HEK293T (cell line): ENCODE measurements around the gene PPP1R3A.

Source experiments
- CTCF ChIA-PET: fragments of 350-600 bp; formaldehyde crosslinking; extraction: SDS; loops from one replicate; lab custom pipeline; 2021; ENCODE audit warnings: antibody characterized with exemption, inconsistent platforms; lab: Yijun Ruan, JAX
- POLR2A ChIA-PET: fragments of 350-600 bp; formaldehyde crosslinking; extraction: SDS; loops from one replicate; lab custom pipeline; 2020; ENCODE audit warnings: antibody characterized with exemption, inconsistent platforms; lab: Yijun Ruan, JAX
- DNase-seq: peaks from one replicate; pipeline ENCODE4 v3.0.0; 2012; ENCODE audit warnings: mixed read lengths; ENCODE audit errors: extremely low spot score
- ARNT ChIP-seq: fragments of 450-650 bp; IDR thresholded peaks from 2 replicates; pipeline ENCODE4 v1.6.1; 2017; ENCODE audit warnings: mild to moderate bottlenecking
- BHLHE40 ChIP-seq: fragments of 450-650 bp; IDR thresholded peaks from 2 replicates; pipeline ENCODE4 v1.6.1; 2016; ENCODE audit warnings: mild to moderate bottlenecking, moderate library complexity, borderline replicate concordance
- CTBP1 ChIP-seq: fragments of 450-650 bp; IDR thresholded peaks from 2 replicates; pipeline ENCODE4 v1.6.1; 2016; ENCODE audit warnings: borderline replicate concordance
- ELF4 ChIP-seq: fragments of 450-650 bp; IDR thresholded peaks from 2 replicates; pipeline ENCODE4 v1.6.1; 2017; ENCODE audit warnings: antibody characterized with exemption
- FOXA1 ChIP-seq: fragments of 450-650 bp; IDR thresholded peaks from 2 replicates; pipeline ENCODE4 v1.6.1; 2016; ENCODE audit warnings: mild to moderate bottlenecking
- FOXK2 ChIP-seq: fragments of 450-650 bp; IDR thresholded peaks from 2 replicates; pipeline ENCODE4 v1.6.1; 2016; ENCODE audit warnings: mild to moderate bottlenecking
- FOXM1 ChIP-seq: fragments of 450-650 bp; IDR thresholded peaks from 2 replicates; pipeline ENCODE4 v1.6.1; 2017; ENCODE audit warnings: mild to moderate bottlenecking, borderline replicate concordance
- HDGF ChIP-seq: fragments of 450-650 bp; IDR thresholded peaks from 2 replicates; pipeline ENCODE4 v1.6.1; 2017; ENCODE audit warnings: antibody characterized with exemption, borderline replicate concordance
- L3MBTL2 ChIP-seq: fragments of 450-650 bp; conservative IDR thresholded peaks from 2 replicates; pipeline ENCODE4 v1.6.1; 2016; ENCODE audit warnings: mild to moderate bottlenecking
- LEF1 ChIP-seq: fragments of 450-650 bp; IDR thresholded peaks from 2 replicates; pipeline ENCODE4 v1.6.1; 2017; ENCODE audit warnings: mild to moderate bottlenecking, borderline replicate concordance
- NFRKB ChIP-seq: fragments of 450-650 bp; IDR thresholded peaks from 2 replicates; pipeline ENCODE4 v1.6.1; 2016; ENCODE audit warnings: mild to moderate bottlenecking, moderate library complexity
- PKNOX1 ChIP-seq: fragments of 450-650 bp; IDR thresholded peaks from 2 replicates; pipeline ENCODE4 v1.6.1; 2016
- SP1 ChIP-seq: fragments of 450-650 bp; IDR thresholded peaks from 2 replicates; pipeline ENCODE4 v1.6.1; 2017
- SUZ12 ChIP-seq: fragments of 450-650 bp; IDR thresholded peaks from 2 replicates; pipeline ENCODE4 v1.6.1; 2016; ENCODE audit warnings: mild to moderate bottlenecking
- TARDBP ChIP-seq: fragments of 450-650 bp; IDR thresholded peaks from 2 replicates; pipeline ENCODE4 v1.6.1; 2016
- ZNF384 ChIP-seq: fragments of 450-650 bp; IDR thresholded peaks from 2 replicates; pipeline ENCODE4 v1.6.1; 2016

Gene PPP1R3A

GRCh38 chr7:113891031-113891350 lies 27.8 kb downstream of the PPP1R3A start:
- DNase-seq = no peak
- ChIA-PET CTCF (no interaction called here), POLR2A (no interaction called here)
- TF ChIP-seq FOXA1 (no peak), HDGF (no peak), FOXM1 (no peak), NFRKB (no peak), L3MBTL2 (no peak), CTBP1 (no peak), BHLHE40 (no peak), LEF1 (no peak), ARNT (no peak), TARDBP (no peak), ELF4 (no peak), PKNOX1 (no peak), ZNF384 (no peak), SUZ12 (no peak)

- ChIA-PET POLR2A (no interaction called here), CTCF (no interaction called here)
- DNase-seq = no peak
- TF ChIP-seq FOXK2 = no peak
- no peak for TF ChIP-seq HDGF
- TF ChIP-seq CTBP1 = no peak
- TF ChIP-seq ARNT = no peak
- TF ChIP-seq PKNOX1 = no peak
- TF ChIP-seq BHLHE40 = no peak
- TF ChIP-seq FOXM1 = no peak
- TF ChIP-seq L3MBTL2 = no peak
- TF ChIP-seq LEF1 = no peak
- TF ChIP-seq TARDBP = no peak
- no peak for TF ChIP-seq SUZ12
- TF ChIP-seq ELF4 = no peak
- no peak for TF ChIP-seq ZNF384
- TF ChIP-seq SP1 = no peak
Observed at GRCh38 chr7:113890331-113891030, 28.3 kb downstream of the PPP1R3A start.

- DNase-seq = no peak
Observed at GRCh38 chr7:113883096-113883495, 35.7 kb downstream of the PPP1R3A start.

GRCh38 chr7:113880559-113880958 lies 38.2 kb downstream of the PPP1R3A start:
- TF ChIP-seq LEF1 (no peak), CTBP1 (no peak), FOXA1 (no peak), HDGF (no peak), ZNF384 (no peak), ARNT (no peak), SP1 (no peak), ELF4 (no peak), L3MBTL2 (no peak), FOXK2 (no peak), PKNOX1 (no peak), FOXM1 (no peak), NFRKB (no peak)
- CTCF ChIA-PET = no interaction called here
- DNase-seq = no peak
- POLR2A ChIA-PET = no interaction called here

More at GRCh38 chr7:113883096-113883495, 35.7 kb downstream of the PPP1R3A start:
- ChIA-PET CTCF (no interaction called here), POLR2A (no interaction called here)
- no peak for TF ChIP-seq SP1
- no peak for TF ChIP-seq FOXA1
- no peak for TF ChIP-seq FOXM1
- no peak for TF ChIP-seq BHLHE40
- no peak for TF ChIP-seq ELF4
- TF ChIP-seq NFRKB = no peak
- TF ChIP-seq ARNT = no peak
- TF ChIP-seq HDGF = no peak
- TF ChIP-seq PKNOX1 = no peak
- TF ChIP-seq TARDBP = no peak
- TF ChIP-seq FOXK2 = no peak
- TF ChIP-seq L3MBTL2 = no peak
- TF ChIP-seq ZNF384 = no peak
- no peak for TF ChIP-seq SUZ12
- no peak for TF ChIP-seq LEF1
- no peak for TF ChIP-seq CTBP1

GRCh38 chr7:113878394-113878992 lies 40.3 kb downstream of the PPP1R3A start:
- TF ChIP-seq SP1 (no peak), ARNT (no peak), LEF1 (no peak), PKNOX1 (no peak), ELF4 (no peak), HDGF (no peak), BHLHE40 (no peak), L3MBTL2 (no peak)
- POLR2A ChIA-PET = no interaction called here
- DNase-seq = no peak
- CTCF ChIA-PET = interaction anchor here (0.6 kb wide), 1 partner anchor 1565 kb away, joined by 4 read pairs; no protein-coding TSS in a partner anchor
